ENCODE results near the gene TMEM178B.

TMEM178B gene

DNA sequence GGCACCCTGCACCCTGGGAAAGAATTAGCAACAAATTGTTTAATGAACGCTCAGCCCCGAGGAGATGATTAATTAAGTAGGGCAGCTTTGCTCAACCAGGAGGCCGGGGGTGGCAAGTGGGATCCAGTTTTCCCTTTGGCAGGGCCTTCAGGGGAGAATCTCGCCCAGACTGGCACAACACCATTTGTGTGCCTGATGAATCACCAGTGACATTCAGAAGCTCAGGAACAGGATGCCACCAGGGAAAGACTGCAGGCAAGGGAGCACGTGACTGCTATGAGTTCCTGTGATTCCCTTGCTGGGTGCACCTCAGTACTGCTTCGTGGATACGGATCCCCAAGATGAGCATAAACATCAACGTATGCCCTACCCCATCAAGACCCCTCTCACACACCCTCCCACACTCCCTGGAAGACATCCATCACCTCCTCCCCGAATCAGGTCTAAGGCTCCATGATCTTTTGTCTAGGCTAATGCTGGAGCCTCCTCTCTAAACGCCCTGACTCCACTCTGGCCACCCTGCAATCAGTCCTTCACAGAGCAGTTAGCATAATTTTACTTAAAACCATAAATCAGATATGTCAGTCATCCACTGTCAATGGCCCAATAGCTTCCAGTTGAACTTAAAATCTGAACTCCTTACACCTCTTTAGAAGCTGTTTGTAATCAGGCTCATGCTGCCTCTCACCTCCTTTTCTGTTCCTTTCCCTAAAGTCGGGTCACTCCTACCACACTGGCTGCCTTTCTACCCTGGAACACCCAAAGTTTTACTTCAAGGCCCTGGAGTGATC, 368.2 kb downstream of the TMEM178B start:
- no peak for DNase-seq (ENCODE audit: low read depth)

DNA sequence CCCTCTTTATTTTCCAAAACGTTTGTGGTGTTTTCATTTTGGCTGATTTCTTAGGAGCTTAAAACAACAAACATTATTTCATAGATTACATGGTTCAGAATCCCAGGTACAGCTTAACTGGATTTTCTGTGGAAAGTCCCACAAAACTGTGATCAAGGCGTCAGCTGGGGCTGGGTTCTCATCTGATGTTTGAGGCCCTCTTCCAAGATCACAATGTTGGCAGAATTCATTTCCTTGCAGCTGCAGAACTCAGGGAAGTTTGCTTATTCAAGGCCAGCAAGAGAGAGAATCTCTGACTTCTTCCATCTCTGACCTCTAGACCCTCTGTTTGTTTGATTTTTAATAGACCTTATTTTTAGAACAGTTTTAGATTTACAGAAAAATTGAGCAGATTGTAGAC, 368.9 kb downstream of the TMEM178B start:
- no peak overlapping the region for H3K4me3 ChIP-seq (ENCODE audit: low read depth, low read length)
- TF ChIP-seq, protein P1, sequence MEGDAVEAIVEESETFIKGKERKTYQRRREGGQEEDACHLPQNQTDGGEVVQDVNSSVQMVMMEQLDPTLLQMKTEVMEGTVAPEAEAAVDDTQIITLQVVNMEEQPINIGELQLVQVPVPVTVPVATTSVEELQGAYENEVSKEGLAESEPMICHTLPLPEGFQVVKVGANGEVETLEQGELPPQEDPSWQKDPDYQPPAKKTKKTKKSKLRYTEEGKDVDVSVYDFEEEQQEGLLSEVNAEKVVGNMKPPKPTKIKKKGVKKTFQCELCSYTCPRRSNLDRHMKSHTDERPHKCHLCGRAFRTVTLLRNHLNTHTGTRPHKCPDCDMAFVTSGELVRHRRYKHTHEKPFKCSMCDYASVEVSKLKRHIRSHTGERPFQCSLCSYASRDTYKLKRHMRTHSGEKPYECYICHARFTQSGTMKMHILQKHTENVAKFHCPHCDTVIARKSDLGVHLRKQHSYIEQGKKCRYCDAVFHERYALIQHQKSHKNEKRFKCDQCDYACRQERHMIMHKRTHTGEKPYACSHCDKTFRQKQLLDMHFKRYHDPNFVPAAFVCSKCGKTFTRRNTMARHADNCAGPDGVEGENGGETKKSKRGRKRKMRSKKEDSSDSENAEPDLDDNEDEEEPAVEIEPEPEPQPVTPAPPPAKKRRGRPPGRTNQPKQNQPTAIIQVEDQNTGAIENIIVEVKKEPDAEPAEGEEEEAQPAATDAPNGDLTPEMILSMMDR (IDR thresholded peaks at IDR 0.05; ENCODE audit: control insufficient read depth, extremely low read depth, insufficient read depth), result no peak
- DNase-seq (ENCODE audit: low read depth), result no peak

More for the DNA sequence above, 368.2 kb downstream of the TMEM178B start:
- no peak overlapping the region for H3K4me3 ChIP-seq (ENCODE audit: low read depth, low read length)
- TF ChIP-seq, protein P1 (IDR thresholded peaks at IDR 0.05; ENCODE audit: control insufficient read depth, extremely low read depth, insufficient read depth), result no peak

DNA sequence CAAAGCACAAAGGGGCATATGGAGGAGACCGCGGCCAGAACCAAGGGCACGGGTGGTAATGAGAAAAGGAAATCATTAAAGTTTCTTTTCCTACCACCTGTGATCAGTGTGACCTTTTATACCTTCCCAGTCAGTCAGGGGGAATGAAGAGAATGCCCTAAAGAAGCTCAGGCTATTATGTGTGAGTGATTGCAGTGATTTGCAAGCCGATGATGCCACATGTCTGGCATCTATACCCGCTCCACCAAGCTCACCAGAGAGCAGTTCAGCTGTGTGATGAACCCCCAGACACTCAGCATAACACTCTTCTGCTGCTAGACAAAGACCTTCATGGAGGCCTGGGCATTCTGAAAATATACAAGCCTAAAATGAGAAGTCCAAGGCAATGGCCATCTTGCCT, 371.1 kb downstream of the TMEM178B start:
- no peak for DNase-seq (ENCODE audit: low read depth)
- H3K4me3 ChIP-seq (ENCODE audit: low read depth, low read length), result no peak overlapping the region
- TF ChIP-seq, protein P1 (IDR thresholded peaks at IDR 0.05; ENCODE audit: control insufficient read depth, extremely low read depth, insufficient read depth), result no peak

DNA sequence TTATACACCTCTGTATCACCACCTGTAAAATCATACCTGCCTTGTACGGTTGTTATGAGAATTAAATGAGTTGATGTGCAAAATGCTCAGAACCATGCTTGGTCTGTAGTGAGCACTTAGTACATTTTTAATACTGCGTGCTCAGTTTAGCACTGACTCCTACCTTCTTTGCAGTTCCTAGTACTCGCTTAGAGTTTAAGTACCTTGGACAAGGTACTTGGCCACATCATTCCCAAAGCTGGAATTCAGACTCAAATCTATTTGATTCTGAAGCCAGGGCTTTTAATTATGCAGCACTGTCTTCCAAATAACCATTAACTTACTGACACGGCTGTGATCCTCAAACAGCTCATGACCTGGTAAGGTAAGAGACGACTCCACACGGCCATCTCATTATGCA, 377.4 kb downstream of the TMEM178B start:
- no peak overlapping the region for H3K4me3 ChIP-seq (ENCODE audit: low read depth, low read length)
- DNase-seq (ENCODE audit: low read depth), result no peak
- TF ChIP-seq, protein P1 (IDR thresholded peaks at IDR 0.05; ENCODE audit: control insufficient read depth, extremely low read depth, insufficient read depth), result no peak

DNA sequence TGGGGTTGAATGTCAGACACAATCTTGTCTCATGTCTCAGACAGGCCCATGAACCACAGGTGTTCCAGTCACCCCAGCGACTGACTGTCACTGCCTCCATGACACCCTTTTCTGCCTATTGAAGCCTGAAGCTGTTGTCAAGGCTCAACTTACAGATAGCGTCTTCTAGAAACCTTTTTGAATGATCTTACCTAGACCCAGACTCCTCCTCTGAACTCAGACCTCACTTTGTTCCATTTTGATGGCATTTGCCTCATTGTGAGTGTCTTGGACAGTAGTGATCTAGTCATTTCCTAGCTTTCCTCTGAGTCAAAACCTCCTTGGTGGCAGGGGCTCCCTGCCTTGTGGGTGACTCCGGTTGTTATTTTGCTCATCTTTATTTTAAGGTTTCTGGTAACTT, 379.0 kb downstream of the TMEM178B start:
- H3K4me3 ChIP-seq (ENCODE audit: low read depth, low read length), result no peak overlapping the region
- TF ChIP-seq, protein P1 (IDR thresholded peaks at IDR 0.05; ENCODE audit: control insufficient read depth, extremely low read depth, insufficient read depth), result no peak
- no peak for DNase-seq (ENCODE audit: low read depth)

DNA sequence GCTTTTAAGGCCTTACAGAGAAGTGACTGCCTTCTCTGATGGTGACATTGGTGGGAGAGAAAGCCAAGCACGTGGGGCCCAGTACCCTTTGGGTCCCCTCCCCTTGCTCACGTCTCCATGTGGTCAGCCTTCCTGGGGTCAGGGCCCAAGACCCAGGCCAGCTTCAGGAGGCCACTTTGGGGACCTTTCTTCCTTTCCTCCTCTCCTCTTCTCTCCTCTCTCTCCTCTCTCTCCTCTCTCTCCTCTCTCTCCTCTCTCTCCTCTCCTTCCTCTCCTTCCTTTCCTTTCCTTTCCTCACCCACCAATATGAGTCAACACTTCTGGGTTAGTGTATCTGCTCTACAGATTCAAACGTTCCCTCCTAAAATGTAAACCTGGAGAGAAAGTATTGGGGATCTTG, 380.5 kb downstream of the TMEM178B start:
- DNase-seq (ENCODE audit: low read depth), result no peak
- TF ChIP-seq, protein P1 (IDR thresholded peaks at IDR 0.05; ENCODE audit: control insufficient read depth, extremely low read depth, insufficient read depth), result no peak
- no peak overlapping the region for H3K4me3 ChIP-seq (ENCODE audit: low read depth, low read length)

DNA sequence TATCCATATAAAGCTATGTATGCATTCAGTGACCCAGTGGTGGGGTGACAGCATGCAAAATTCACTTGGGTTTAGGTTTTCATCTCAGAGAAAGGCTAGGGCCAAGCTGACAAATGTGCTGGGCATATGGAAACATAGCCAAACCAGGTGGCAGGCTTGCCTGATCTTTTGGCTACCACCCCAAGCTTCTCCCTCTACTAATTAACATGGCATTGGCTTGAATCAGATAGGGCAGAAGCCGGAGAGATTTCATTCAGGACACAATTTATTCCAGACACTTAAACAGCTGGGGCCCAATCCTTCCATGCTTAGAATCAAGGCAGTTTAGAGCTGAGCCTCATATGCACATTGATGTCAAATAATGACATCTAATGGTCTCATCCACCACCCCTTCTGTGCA, 381.9 kb downstream of the TMEM178B start:
- no peak for DNase-seq (ENCODE audit: low read depth)
- TF ChIP-seq, protein P1 (IDR thresholded peaks at IDR 0.05; ENCODE audit: control insufficient read depth, extremely low read depth, insufficient read depth), result no peak

More for the DNA sequence above, 381.9 kb downstream of the TMEM178B start:
- no peak overlapping the region for H3K4me3 ChIP-seq (ENCODE audit: low read depth, low read length)
